ENCODE results near the gene COL23A1.

COL23A1 gene

DNA sequence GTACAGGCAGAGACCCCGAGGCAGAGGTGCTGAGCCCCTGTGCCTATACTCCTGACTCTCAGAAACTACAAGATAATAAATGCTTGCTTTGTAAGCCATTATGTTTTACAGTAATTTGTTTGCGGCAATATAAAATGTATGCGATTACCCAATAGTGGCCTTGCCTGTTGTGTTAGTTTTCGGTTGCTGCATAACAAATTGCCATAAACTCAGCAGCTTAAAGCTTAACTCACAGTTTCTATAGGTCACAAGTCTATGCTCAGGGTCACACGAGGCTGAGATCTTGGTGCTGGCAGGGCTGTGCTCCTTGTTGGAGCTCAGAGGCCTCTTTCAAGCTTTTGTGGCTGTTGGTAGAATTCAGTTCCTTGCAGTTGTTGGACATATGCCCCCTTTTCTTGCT, 114.8 kb downstream of the COL23A1 start:
- no peak for DNase-seq (ENCODE audit: low read depth)

DNA sequence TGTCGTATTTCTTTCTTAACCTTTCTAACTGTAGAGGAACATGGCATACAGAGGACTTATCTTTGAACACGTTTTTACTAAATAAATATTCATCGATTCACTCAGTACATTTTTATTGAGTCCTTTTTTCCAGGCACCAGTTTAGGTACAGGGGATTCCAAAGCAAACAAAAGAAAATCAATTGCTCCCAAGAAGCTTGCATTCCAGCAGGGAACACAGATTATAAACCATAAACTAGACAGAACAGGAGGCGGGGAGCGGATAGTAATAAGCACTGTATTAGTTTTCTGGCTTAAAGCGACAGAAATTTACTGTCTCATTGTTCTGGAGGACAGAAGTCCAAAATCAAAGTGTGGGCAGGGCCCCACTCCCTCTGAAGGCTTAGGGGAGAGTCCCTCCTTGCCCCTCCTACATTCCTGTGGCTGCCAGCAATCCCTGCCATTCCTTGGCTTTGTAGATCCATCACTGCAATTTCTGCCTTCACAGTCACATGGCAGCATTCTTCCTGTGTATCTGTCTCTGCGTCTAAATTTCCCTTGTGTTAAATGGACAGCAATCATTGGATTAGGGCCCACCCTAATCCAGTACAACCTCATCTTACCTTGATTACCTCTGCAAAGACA, 115.5 kb downstream of the COL23A1 start:
- DNase-seq (ENCODE audit: low read depth): no peak

DNA sequence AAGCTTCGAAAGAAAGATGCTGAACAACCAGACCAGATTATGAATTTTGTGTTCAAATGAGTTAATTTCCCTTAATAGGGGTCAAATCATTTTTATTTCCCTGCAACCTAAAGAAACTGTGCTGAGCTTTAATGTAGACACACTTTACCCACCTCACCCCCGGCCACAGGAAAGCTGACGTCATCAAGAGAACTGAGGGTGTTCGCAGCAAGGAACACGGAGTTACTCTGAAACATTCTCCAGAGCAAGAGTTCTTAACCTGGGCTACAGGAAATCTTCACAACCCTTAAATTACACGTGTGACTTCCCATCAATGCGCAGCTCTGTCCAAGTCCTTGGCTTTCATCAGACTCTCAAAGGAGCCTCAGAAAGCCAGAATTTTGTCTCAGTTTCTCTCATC, 116.3 kb downstream of the COL23A1 start:
- no peak for DNase-seq (ENCODE audit: low read depth)

DNA sequence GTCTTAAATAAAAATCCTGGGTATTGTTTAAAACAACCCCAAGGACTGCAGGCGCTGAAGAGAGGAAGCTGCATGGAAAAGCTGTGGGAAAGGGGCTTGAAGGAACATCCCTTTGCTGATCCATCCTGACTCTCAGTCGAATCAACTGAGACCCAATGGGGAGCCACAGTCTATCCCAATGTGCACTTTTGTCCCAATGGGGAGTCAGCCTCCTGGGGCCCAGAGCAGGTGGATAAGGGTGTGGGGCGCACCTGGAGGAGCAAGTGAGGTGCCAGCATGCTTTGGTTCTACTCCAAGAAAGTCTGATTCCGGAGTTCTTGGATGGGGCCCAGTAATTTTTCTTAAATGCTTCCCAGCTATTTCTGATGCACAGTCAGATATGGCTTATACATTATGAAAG, 118.1 kb downstream of the COL23A1 start:
- DNase-seq (ENCODE audit: low read depth): no peak

DNA sequence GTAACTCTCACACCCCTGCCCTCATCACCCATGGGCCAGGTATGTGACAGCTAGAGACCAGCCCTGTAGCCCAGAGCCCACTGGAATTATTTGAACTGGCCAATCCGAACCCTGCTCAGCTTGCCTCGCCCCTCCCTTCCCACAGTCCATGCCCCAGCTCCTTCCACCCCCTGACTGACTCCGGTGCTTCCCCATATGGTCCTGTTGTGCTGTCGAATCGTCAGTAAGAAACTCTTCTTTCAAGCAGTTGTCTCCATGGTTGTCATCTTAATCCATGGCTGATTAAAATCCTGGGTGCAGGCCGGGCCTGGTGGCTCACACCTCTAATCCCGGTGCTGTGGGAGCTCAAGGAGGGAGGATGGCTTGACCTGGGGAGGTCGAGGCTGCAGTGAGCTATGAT, 118.5 kb downstream of the COL23A1 start:
- no peak for DNase-seq (ENCODE audit: low read depth)

DNA sequence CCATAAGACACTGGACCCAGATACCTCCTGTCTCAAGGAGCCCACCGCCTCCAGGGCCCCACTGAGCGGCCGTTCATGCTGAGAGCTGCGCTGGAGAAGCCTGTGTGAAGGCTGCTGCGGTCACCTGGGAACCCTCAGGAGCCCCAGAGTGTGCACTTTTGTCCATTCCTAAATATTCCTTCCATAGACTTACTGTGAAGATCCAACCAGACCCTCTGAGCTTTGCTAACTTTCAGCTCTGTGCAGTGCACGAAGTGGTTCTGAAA, 119.5 kb downstream of the COL23A1 start:
- no peak for DNase-seq (ENCODE audit: low read depth)

DNA sequence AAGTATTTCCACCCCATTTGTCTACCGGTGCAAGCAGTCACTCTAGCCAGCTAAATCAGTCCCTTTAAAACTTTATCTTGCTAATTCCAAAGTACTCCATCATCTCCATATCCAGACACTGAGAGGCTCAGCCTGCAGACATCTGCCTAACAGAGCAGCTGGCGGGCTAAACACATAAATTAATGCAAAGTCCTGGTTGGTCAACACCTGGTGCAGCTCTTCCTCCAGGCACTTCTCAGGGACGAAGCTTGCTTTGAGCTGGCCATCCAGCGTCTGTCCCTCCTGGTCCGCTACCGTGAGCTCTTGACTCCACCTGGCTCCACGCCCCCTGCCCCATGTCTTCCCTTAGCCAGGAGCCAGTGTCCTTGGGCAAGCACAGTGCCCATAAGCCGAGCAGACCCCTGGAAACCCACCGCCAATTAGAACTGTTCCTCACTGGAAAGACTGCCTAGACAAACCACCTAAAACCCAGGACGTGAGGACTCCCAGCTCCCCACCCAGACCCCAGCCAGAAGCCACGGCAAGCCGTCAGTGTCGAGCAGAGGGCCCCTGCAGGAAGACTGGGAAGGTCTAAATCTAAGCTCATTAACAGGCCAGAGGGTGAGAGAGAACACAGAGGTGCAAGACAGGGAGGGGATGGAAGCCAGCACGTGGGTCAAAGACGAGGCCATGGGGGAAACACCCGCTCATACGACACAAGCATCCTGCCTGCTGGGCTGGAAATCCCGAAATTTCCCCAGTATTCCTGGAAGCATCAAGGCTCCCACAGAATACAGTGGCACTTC, 120.0 kb downstream of the COL23A1 start:
- DNase-seq (ENCODE audit: low read depth): no peak

DNA sequence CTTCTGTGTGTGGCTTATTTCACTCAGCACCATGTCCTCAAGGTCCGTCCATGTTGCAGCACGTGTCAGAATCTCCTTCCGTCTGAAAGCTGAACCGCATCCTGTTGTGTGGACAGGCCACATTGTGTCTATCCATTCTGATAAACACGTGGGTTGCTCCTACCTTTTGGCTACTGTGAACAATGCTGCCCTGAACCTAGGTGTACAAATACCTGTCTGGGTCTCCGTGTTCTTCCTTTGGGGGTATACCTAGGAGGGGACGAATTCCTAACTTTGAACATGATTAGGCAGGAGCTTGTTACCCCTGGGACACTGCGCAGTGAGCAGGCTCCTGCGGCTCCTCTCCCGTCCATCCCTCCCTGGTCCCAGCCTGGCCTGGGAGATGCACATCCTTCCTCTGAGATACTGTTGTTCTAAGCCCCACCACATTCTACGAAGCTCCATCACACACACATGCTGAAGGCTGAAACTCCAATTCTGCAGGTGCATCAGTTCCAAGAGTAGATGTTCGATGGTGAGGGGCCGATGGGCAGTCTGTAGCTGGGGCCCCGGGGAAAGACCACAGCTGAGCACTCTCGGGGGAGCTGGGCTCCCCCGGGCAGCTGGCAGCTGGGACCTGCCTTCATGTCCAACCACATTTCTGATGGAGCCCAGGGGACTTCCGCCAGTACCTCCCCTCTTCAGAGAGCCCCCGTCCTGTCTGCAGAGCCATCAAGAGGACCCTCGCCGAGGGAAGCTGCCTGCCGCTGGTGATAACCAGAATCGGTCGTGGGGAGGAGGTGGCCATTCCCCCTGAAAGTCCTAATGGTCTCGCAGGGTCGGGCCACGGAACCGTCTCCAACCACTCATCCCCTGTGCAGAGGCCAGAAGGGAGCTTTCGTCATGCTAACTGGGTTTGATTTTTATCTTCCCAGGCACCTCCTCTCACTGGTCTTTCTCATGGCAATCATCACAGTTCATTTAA, 120.9 kb downstream of the COL23A1 start:
- no peak for DNase-seq (ENCODE audit: low read depth)

DNA sequence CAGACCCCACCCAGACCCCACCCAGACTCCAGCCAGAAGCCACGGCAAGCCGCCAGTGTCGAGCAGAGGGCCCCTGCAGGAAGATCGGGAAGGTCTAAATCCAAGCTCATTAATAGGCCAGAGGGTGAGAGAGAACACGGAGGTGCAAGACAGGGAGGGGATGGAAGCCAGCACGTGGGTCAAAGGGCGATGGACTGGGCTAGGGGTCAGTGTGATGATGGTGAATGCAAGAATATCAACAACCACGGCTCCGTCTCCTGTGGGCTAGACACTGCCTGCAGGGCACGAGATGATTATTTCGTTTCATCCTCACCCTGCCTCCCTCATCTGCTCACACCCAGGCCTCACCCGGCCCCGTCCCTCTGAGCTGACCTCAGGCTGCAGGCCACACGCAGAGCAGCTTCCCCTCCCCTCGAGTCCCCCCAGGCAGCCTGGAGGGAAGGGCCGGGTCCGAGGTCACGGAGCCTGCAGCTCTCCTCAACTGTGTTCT, 122.0 kb downstream of the COL23A1 start:
- no peak for DNase-seq (ENCODE audit: low read depth)

DNA sequence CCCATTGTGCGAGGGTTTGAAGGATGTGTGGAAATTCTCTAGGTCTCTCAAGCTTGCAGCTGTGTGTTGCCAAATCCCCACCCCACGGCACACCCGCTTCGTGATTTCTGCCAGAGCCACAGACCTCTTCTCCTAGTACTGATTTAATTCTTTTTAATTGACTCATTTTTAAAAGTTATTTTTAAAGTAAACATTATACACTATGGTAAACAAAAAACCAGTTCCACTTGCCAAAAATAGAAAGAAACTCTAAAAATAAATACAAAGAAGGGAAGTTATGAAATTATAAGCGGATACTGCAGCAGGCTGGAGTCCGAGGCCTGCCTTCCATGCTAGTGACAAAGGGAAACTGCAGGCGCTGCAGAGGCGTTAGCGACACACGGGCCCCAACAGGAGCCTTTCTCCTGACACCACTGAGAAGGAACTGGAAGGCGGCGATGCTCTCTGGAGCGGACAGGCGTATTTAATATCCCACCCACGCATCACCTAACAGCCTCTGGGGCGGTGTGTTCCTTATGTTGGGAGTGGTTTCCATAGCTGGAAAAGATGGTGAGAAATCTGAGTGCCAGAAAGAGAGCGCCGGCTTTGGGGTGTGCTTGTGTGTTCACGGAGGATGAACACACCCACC, 122.5 kb downstream of the COL23A1 start:
- peak; percentile 9 for DNase-seq (ENCODE audit: low read depth)

DNA sequence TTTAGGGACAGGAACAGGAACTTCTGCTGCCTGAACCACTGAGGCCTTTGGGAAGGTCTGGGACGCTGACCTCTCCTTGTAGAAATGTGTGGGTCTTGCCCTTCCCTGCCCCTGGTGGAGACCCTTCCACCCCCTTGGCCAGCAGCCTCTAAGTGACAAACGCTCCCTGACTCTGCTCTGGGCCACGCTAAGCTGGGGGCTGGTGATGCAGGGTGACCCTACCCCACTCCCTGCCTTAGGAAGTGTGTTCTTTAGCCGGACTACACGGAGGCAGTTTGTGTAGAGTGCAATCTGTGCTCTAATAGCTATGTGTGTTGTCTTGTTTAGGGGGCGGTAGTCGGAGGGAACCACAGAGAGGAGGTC, 123.0 kb downstream of the COL23A1 start:
- DNase-seq (ENCODE audit: low read depth): no peak

DNA sequence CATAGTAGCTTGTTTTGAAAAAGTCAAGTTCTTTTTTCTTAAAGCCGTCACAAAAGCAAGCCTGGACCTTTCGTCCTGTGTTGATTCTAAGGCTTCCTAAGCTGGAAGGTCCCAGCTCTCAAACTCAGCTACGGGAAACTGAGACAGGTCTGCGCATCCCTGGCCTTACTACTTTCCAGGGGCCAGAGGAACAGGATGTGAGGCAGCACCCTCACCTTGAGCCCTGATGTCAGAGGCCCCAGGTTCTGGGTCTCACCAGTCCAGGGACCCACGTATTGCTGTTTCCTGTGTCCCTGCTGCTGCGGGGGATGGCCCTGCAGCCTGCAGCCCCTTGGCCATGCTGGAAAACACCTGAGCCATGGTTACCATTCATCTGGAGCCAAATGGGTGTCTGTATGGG, 123.9 kb downstream of the COL23A1 start:
- no peak for DNase-seq (ENCODE audit: low read depth)

DNA sequence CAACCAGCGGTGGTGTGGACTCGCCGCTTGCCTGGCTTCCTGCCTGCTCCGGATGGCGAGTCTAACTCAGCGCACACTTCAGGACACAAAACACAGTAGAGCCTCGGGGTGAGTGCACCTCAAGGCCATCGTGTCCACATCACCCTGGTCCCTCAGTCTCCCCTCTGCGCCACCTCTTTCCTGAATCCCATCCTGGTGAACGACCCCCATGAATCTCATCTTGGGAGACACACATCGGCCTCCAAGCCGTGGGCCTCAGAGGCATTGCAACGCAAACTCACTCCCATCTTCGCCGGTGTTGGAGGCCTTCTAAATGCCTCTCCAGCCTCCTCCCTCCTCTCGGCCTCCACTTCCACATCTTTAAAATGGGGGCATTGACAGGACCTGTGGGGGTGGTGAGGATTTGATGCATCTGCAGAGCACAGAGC, 124.3 kb downstream of the COL23A1 start:
- DNase-seq (ENCODE audit: low read depth): no peak

DNA sequence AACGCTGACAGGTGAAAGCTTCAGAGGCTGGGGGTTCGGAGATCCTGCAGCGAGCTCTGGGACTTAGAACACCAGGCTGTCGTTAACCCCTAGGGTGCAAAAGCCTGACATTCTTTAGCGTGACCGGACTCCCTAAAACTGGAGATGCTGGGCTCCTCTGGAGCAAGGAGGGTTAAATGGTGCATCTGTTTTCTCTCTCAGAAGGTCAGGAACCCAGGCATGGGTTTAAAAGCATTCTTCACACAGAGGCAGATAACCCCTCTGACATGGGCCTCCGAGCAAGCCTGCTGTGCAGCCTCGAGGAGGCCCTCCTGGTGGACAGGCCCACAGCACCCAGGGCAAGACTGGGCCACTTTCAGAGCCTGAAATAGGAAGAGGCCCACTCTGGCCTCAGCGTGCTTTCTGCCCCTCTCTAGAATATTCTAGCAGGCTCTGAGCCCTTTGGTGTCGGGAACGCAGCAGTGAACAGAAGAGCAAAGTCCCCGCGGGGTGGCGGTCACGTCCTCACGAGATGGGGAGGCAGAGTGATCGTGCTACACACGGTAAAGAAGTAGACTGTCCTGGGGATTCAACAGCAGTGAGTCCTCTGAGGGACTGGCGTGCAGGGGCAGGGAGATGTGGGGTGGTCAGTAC, 124.8 kb downstream of the COL23A1 start:
- DNase-seq (ENCODE audit: low read depth): no peak

DNA sequence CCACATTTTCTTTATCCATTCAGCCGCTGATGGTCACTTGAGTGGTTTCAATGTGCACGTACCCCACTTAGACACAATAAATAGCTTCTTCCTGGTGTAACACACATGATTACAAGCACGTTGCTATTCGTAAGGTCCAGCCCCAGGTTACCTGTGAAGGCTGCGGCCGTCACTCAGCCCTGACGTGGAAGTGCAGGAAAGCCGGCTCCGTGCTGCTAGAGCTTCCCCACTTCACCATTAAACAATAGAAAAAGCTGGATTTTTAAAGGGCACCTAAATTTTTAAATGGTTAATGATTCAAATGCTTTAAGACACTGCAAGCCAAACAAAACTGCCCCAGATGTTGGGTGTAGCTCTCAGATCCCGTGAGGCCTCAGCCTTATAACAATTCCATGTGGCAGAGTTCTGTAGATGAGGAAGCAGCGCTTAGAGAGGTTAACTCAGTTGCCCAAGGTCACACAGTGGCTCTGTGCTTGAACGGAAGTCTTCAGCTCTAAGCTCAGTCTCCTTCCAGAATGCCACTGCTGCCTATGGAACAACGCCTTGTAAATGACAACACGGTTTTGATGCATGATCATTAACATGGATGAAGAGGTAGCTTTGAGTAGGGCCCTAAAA, 125.7 kb downstream of the COL23A1 start:
- DNase-seq (ENCODE audit: low read depth): no peak

DNA sequence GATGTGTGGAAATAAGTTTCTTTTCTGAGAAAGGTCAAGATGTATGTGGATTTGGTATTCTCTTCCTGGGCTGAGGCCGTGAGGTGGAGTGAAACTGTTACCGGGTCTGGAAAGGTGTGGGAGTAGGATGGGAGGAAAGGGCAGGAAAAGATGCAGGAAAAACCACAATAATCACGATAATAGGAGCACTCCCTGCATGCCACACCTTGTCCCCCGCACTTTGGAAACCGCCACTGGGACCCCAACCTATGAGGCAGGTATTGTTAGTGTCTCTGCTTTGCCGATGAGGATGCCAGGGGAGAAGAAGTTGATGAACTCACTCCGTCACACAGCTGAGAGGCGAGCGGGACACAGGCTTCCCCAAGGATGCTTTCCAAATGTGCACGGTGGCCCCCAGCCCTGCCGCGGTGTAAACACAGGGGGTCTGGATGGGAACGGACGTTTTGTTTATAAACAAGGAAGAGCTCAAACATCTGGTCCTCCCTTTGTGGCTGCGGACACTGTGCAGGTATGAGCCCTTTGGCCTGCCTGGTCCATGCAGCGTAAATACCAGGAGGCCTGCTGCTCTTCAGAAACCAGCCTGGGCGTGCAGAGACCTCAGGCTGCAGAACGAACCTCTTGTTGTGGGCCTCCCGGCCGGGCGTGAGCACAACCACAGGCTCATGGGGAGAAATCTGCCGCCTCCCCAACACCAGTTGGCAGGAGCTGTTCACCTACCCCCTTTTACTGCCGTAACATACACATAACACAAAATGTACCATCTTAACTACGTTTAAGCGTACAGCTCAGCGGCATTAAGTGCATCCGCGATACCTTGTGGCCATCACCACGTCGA, 126.7 kb downstream of the COL23A1 start:
- no peak for DNase-seq (ENCODE audit: low read depth)

DNA sequence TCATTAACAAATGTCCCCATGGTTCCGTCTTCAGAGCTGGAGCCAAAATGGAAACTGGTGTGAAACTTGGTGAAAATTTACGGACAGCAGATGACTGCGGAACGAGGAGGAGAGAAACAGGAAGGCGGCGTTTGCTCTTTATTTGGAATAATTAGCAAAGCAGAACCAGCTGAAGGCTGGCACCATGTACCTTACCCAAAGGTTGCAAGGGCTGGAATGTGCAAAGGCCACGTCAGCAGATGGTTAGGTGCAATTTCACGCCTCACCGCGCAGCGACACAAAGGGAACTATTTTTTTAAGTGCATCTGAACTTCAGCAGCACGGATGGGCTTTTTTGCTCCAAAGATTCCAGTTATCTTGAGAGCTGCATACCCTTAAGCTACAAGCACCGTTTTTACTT, 127.4 kb downstream of the COL23A1 start:
- no peak for DNase-seq (ENCODE audit: low read depth)

DNA sequence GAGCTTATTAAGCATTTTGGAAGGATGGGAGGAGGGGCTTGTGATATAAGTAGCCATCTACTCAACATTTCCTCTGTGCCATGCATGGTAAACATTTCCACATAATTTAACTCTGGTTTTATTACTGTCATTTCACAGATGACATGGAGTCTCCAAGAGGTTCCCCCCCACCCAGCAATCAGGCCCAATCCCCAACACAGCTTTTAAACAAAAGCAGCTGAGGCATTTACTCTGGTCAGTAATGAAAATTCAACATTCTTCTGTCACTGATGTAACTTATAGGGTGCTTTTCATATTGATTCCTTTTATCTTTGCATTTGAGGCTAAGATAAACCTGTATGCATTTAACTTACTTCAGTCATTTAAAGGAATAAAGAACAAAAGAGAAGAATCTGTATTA, 128.1 kb downstream of the COL23A1 start:
- no peak for DNase-seq (ENCODE audit: low read depth)

DNA sequence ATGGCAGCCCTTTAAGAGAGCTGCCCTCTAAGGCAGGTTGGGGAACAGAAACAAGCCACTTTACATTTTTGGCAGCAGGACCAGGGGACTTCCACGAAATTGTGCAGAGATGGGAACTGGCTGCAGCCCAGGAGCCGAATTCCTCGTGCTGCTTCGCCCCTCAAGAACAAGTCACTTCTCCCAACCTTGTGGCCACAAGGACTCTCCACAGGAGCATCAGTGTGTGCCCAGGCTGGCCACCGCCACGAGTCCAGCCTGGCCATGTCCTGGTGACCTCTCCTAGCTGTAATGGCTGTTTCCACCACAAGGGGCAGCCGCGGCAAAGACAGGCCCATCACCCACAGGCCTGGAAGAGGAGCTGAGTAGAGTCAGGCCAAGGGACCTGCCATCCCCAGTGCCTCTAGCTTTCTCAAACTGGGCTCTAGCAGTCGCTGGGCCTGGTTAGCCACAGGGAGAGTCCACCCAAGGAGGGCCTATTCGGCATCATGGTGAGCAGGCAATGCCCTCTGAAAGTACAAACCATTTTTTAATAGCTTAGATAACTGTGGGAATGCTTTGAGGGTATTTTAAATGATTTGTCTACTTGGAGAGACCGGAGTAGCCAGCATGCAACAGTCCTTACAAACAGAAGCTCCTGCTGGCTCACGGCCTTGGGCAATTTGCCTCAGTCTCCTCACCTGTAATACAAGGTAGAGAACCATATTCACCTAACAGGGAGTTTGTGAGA, 129.0 kb downstream of the COL23A1 start:
- DNase-seq (ENCODE audit: low read depth): no peak

DNA sequence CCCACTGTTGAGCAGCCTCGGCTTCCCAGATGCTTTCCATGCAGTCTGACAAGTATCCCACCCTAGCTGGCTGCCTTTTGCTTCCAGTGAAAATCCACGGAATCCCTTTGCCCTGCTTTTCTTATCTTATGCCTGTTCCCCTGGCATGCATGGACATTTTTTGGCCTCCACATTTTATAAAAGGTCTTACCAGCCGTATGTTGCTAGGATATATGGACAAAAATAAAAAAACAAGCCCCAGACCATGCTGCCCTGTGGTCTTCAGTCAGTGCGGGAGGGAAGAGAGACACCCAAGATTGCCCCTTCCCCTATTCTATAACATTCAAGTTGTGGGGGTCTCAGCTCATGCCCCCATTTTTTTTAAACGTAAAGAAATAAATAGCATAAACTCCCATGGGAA, 129.6 kb downstream of the COL23A1 start:
- no peak for DNase-seq (ENCODE audit: low read depth)

Data from EH (cell line).